ENCODE measurements around the gene SLBP. TPM values are rescaled to one million over a fixed set of nuclear protein-coding genes. Genes with fewer than 3 reads are reported as not detected.
A peak's percentile ranks its signal among the peaks of the same experiment; 100 is the strongest.

The SLBP gene
- total RNA-seq, 2 experiments from 2014 or later: 115 to 117 TPM

- DNase-seq (no peak), ATAC-seq (no peak)
- Mint-ChIP-seq H3K9me3 (no peaks in the 10 kb centered on the region), H3K27me3 (no peaks in the 10 kb centered on the region), H3K27ac (no peak overlapping the region), H3K4me3 (no peak overlapping the region), H3K4me1 (ENCODE audit: low read depth) (peaks cover 4% of the 10 kb centered on the region), H3K36me3 (ENCODE audit: low read depth) (no peaks in the 10 kb centered on the region)
- intact Hi-C loops (cut with micrococcal nuclease): no loop called here
- ChIA-PET CTCF (interaction anchor here (0.7 to 1.1 kb wide), 2 partner anchors 9 to 30 kb away, joined by 3 read pairs; no protein-coding TSS in a partner anchor), POLR2A (no interaction called here)
- TF ChIP-seq CTCF (IDR thresholded peaks at IDR 0.05): no peak
Observed at GRCh38 chr4:1756079-1756478, 44.0 kb upstream of the SLBP start.

DNA sequence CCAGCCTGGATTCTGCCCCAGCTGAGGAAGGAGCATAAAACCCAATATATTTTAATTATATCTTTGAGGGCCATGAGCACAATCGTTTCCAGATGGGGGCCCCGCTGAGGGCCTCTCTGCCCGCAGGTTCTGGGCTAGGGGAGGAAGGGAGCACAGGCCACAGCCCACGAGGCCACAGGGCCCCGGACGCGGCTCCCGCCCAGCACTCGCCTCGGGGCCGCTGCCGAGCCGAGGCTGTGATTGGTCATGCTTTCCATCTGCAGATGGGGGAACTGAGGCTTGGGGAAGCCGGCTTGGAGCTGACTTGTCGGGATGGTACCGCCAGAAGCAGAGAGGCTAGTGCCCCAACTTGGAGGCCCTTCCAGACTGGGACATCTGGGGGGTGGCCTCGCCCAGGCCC, 43.2 kb upstream of the SLBP start:
- Mint-ChIP-seq H3K4me3 (no peak overlapping the region), H3K4me1 (ENCODE audit: low read depth) (peaks cover 4% of the 10 kb centered on the region), H3K27ac (no peak overlapping the region), H3K9me3 (no peaks in the 10 kb centered on the region), H3K36me3 (ENCODE audit: low read depth) (no peaks in the 10 kb centered on the region), H3K27me3 (peaks cover 4% of the 10 kb centered on the region)
- TF ChIP-seq CTCF (IDR thresholded peaks at IDR 0.05): no peak
- no peak for ATAC-seq
- POLR2A ChIA-PET: interaction anchor here (1.1 kb wide), 1 partner anchor 10 kb away, joined by 3 read pairs; no protein-coding TSS in a partner anchor
- no peak for DNase-seq
- CTCF ChIA-PET: interaction anchor here (1.2 kb wide), 1 partner anchor 10 kb away, joined by 5 read pairs; no protein-coding TSS in a partner anchor
- intact Hi-C loops (cut with micrococcal nuclease): no loop called here

DNA sequence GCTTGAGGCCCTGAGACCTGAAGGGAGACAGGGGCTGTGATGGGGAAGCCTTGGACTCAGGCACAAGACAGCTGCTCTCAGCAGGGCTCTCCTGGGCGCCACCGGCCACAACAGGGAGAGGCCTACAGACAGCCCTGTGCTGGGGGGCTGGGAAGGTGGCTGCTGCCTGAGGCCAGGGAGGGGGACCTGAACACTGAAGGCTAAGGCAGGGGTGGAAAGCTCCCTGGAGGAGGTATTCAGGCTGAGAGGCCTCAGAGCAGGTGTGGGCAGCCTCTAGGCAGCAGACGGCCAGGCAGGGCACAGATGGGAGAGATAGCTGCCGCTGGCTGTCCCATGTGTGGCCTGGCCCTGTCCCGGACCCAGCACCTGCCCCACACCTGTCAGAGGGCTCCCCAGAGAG, 42.2 kb upstream of the SLBP start:
- no peak for TF ChIP-seq CTCF (IDR thresholded peaks at IDR 0.05)
- H3K4me3 Mint-ChIP-seq: no peak overlapping the region
- POLR2A ChIA-PET: interaction anchor here (1.1 kb wide), 2 partner anchors 11 to 25 kb away, joined by 3 read pairs; no protein-coding TSS in a partner anchor
- peaks cover 4% of the 10 kb centered on the region for H3K27me3 Mint-ChIP-seq
- intact Hi-C loops (cut with micrococcal nuclease): no loop called here
- CTCF ChIA-PET: interaction anchor here (1.1 to 1.2 kb wide), 2 partner anchors 9 to 13 kb away, joined by 3 to 5 read pairs; no protein-coding TSS in a partner anchor
- H3K9me3 Mint-ChIP-seq: no peaks in the 10 kb centered on the region
- no peak overlapping the region for H3K27ac Mint-ChIP-seq
- ATAC-seq (no peak), DNase-seq (no peak)
- no peaks in the 10 kb centered on the region for H3K36me3 Mint-ChIP-seq (ENCODE audit: low read depth)
- peaks cover 4% of the 10 kb centered on the region for H3K4me1 Mint-ChIP-seq (ENCODE audit: low read depth)

GRCh38 chr4:1753697-1754311, 41.7 kb upstream of the SLBP start:
- Mint-ChIP-seq H3K4me3 (no peak overlapping the region), H3K27ac (no peak overlapping the region), H3K4me1 (ENCODE audit: low read depth) (peaks cover 4% of the 10 kb centered on the region), H3K36me3 (ENCODE audit: low read depth) (no peaks in the 10 kb centered on the region), H3K9me3 (no peaks in the 10 kb centered on the region), H3K27me3 (peaks cover 4% of the 10 kb centered on the region)
- ChIA-PET CTCF (interaction anchor here (1.1 kb wide), 1 partner anchor 14 kb away, joined by 3 read pairs; no protein-coding TSS in a partner anchor), POLR2A (interaction anchor here (0.6 to 1.1 kb wide), 2 partner anchors 14 to 24 kb away, joined by 3 read pairs; no protein-coding TSS in a partner anchor)
- DNase-seq (no peak), ATAC-seq (no peak)
- no peak for TF ChIP-seq CTCF (IDR thresholded peaks at IDR 0.05)
- intact Hi-C loops (cut with micrococcal nuclease): no loop called here

DNA sequence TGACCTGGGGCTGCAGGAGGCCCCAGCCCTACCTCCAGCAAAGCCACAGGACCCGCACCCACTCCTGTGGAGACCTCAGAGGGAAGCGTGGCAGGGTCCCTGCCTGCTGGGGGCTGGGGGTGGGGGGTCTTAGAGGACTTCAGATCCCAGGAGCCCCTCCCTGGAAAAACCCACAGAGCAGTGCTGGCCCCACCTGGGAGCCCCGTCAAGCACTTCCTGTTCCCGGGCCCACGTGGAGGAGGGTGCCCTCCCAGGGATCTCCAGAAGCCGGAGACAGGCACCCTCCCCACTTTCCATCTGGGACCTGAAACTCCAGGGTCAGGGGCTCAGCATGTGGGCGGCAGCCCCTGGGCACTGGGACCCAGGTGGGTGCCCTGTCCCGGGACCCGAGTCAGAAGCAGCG, 41.2 kb upstream of the SLBP start:
- ATAC-seq: peak; percentile 3
- H3K4me3 Mint-ChIP-seq: no peak overlapping the region
- no peaks in the 10 kb centered on the region for H3K36me3 Mint-ChIP-seq (ENCODE audit: low read depth)
- peaks cover 4% of the 10 kb centered on the region for H3K27me3 Mint-ChIP-seq
- H3K27ac Mint-ChIP-seq: no peak overlapping the region
- TF ChIP-seq CTCF (IDR thresholded peaks at IDR 0.05): no peak
- POLR2A ChIA-PET: interaction anchor here (0.6 to 1.2 kb wide), 2 partner anchors 9 to 13 kb away, joined by 3 read pairs; no protein-coding TSS in a partner anchor
- CTCF ChIA-PET: interaction anchor here (0.8 to 1.8 kb wide), 3 partner anchors 12 to 56 kb away, joined by 3 to 25 read pairs (median 6); no protein-coding TSS in a partner anchor
- H3K4me1 Mint-ChIP-seq (ENCODE audit: low read depth): peaks cover 4% of the 10 kb centered on the region
- intact Hi-C loops (cut with micrococcal nuclease): no loop called here
- DNase-seq: no peak
- no peaks in the 10 kb centered on the region for H3K9me3 Mint-ChIP-seq

All from activated CD8-positive, alpha-beta T cell treated with anti-CD3 and anti-CD28 coated beads for 36 hours (primary cell).